Measurements from ENCODE around the gene KCNAB1. TPM values are rescaled to one million over a fixed set of nuclear protein-coding genes. Genes with fewer than 3 reads are reported as not detected.
"Not testable (repeated sequence)": the region's sequence is repeated elsewhere in the genome, so short reads cannot be mapped to it uniquely, and the experiment has no call there.

The KCNAB1 gene
- total RNA-seq, 1 donor from 2014 or later, result 3.9 TPM

DNA sequence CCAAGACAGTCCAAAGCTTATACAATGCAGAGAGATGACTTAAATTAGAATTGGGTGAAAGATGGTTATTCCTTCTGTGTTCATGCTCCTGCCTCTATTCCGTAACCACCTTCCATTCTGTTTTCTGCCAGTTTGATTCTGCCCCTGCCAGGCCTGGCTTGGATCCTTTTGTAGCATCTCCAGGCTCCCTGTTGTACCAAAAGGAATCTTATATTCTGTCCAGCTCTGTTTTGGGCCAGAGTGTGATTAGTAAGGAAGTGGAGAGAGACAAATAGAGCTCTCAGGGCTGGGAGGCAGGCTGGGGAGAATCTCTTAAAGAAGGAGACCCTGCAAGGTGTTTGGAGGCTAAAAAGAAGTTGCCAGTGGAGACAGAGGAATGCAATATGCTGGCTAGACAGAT lies 63.8 kb downstream of the KCNAB1 start:
- Histone ChIP-seq H3K27ac (no peak overlapping the region), H3K36me3 (no peaks in the 10 kb centered on the region), H3K27me3 (no peaks in the 10 kb centered on the region), H3K4me1 (no peaks in the 10 kb centered on the region), H3K4me3 (no peak overlapping the region), H3K9me3 (no peaks in the 10 kb centered on the region)
- TF ChIP-seq POLR2AphosphoS5 (IDR thresholded peaks at IDR 0.05; ENCODE audit: insufficient read depth in 1 of 2, low read depth in 1 of 2) (no peak), POLR2A (IDR thresholded peaks at IDR 0.05) (no peak)
- TF ChIP-seq, protein P1, sequence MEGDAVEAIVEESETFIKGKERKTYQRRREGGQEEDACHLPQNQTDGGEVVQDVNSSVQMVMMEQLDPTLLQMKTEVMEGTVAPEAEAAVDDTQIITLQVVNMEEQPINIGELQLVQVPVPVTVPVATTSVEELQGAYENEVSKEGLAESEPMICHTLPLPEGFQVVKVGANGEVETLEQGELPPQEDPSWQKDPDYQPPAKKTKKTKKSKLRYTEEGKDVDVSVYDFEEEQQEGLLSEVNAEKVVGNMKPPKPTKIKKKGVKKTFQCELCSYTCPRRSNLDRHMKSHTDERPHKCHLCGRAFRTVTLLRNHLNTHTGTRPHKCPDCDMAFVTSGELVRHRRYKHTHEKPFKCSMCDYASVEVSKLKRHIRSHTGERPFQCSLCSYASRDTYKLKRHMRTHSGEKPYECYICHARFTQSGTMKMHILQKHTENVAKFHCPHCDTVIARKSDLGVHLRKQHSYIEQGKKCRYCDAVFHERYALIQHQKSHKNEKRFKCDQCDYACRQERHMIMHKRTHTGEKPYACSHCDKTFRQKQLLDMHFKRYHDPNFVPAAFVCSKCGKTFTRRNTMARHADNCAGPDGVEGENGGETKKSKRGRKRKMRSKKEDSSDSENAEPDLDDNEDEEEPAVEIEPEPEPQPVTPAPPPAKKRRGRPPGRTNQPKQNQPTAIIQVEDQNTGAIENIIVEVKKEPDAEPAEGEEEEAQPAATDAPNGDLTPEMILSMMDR (IDR thresholded peaks at IDR 0.05), result no peak
- intact Hi-C loops (cut with DNase I), result no loop called here
- DNase-seq (ENCODE audit: extremely low spot score in 2 of 2), result no peak

DNA sequence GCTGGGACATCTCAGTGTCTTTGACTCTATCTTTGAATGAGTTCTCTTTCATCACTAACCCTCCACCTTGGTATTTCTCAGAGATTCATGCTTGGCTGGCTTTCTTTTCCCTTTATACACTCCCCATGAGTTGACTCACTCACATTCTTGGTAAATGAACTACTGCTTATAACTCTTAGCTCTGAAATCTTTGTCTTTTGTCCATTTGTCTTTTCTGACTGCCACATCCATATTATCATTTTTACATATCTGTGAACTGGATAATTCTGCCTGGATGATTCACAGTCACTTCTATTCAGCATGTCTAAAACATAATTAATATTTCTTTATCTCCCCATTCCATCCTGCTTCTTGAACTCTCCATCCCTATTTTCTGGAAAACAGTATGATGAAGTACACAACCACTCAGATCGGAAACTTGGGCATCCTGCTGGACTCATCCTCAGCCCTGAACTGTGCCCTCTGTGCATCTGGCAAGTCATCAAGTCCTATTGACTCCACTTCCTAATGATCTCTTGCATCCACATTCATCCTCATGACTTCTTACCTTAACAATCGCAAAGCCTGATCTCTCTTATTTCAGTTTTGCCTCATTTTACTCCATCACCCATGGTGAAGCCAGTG lies 66.9 kb downstream of the KCNAB1 start:
- no peaks in the 10 kb centered on the region for H3K27me3 ChIP-seq
- TF ChIP-seq POLR2AphosphoS5 (IDR thresholded peaks at IDR 0.05; ENCODE audit: insufficient read depth in 1 of 2, low read depth in 1 of 2) (no peak), POLR2A (IDR thresholded peaks at IDR 0.05) (no peak)
- TF ChIP-seq, protein P1 (IDR thresholded peaks at IDR 0.05), result no peak
- no peak overlapping the region for H3K4me3 ChIP-seq
- no peaks in the 10 kb centered on the region for H3K4me1 ChIP-seq
- intact Hi-C loops (cut with DNase I), result no loop called here
- no peaks in the 10 kb centered on the region for H3K36me3 ChIP-seq
- H3K27ac ChIP-seq, result no peak overlapping the region
- no peaks in the 10 kb centered on the region for H3K9me3 ChIP-seq
- DNase-seq (ENCODE audit: extremely low spot score in 2 of 2), result no peak

DNA sequence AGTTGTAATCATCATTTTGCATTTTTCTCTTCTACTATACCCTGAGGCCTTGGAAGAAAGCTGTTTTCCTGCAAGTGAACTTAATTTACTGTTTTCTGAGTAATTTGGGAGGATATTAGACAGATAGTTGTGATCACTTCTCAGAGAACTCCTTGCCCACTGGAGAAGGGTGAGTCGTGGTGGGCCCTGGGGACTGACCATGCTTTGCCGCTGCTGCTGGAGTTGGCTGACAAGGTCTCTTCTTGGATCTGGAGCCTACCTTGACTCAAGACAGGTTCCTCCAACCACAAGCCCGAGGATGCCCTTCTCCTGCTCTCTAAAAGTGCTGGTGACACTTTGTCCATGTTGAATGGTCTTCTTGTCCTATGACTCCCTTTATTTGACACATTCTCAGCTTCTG lies 68.4 kb downstream of the KCNAB1 start:
- no peaks in the 10 kb centered on the region for H3K9me3 ChIP-seq
- no peaks in the 10 kb centered on the region for H3K27me3 ChIP-seq
- no peaks in the 10 kb centered on the region for H3K4me1 ChIP-seq
- intact Hi-C loops (cut with DNase I), result no loop called here
- no peak overlapping the region for H3K4me3 ChIP-seq
- H3K36me3 ChIP-seq, result no peaks in the 10 kb centered on the region
- H3K27ac ChIP-seq, result no peak overlapping the region
- TF ChIP-seq POLR2AphosphoS5 (IDR thresholded peaks at IDR 0.05; ENCODE audit: insufficient read depth in 1 of 2, low read depth in 1 of 2), result no peak
- no peak for DNase-seq (ENCODE audit: extremely low spot score in 2 of 2)

DNA sequence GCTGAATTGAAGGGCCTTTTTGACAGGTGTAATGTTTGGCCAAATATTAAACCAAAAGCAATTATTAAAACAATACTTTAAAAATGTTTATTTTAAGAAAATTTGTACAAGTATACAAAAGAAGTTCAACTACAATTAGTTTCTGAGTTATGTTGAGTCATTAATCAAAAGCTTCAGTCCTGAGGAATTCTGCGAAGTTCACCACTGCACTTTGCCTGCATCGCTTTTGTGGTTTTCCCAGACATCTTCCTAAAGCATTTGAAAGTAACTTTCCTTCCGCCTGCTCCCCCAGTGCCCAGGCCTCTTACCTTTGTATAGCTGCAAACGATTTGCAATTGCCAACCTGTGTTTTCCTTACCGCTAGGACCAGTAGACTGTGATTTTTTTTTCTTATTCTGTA lies 69.5 kb downstream of the KCNAB1 start:
- no peak for DNase-seq (ENCODE audit: extremely low spot score in 2 of 2)
- Histone ChIP-seq H3K27me3 (no peaks in the 10 kb centered on the region), H3K4me1 (no peaks in the 10 kb centered on the region), H3K4me3 (no peak overlapping the region), H3K9me3 (no peaks in the 10 kb centered on the region), H3K36me3 (no peaks in the 10 kb centered on the region), H3K27ac (no peak overlapping the region)
- TF ChIP-seq POLR2A (IDR thresholded peaks at IDR 0.05) (no peak), POLR2AphosphoS5 (IDR thresholded peaks at IDR 0.05; ENCODE audit: insufficient read depth in 1 of 2, low read depth in 1 of 2) (no peak)
- TF ChIP-seq, protein P1 (IDR thresholded peaks at IDR 0.05), result no peak
- intact Hi-C loops (cut with DNase I), result no loop called here

DNA sequence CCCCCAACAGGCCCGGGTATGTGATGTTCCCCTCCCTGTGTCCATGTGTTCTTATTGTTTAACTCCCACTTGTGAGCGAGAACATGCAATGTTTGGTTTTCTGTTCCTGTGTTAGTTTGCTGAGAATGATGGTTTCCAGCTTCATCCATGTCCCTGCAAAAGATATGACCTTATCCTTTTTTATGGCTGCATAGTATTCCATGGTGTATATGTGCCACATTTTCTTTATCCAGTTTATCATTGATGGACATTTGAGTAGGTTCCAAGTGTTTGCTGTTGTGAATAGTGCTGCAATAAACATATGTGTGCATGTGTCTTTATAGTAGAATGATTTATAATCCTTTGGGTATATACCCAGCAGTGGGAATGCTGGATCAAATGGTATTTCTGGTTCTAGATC lies 74.6 kb downstream of the KCNAB1 start:
- intact Hi-C loops (cut with DNase I); H3K27ac ChIP-seq; DNase-seq (ENCODE audit: extremely low spot score in 2 of 2); H3K27me3 ChIP-seq; H3K4me3 ChIP-seq; H3K36me3 ChIP-seq; H3K4me1 ChIP-seq; H3K9me3 ChIP-seq: not testable (repeated sequence)

DNA sequence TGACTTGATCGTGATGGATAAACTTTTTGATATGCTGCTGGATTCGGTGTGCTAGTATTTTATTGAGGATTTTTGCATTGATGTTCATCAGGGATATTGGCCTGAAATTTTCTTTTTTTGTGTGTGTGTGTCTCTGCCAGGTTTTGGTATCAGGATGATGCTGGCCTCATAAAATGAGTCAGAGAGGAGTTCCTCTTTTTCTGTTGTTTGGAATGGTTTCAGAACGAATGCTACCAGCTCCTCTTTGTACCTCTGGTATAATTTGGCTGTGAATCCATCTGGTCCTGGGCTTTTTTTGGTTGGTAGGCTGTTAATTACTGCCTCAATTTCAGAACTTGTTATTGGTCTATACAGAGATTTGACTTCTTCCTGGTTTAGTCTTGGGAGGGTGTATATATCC lies 76.8 kb downstream of the KCNAB1 start:
- H3K27me3 ChIP-seq; DNase-seq (ENCODE audit: extremely low spot score in 2 of 2); H3K9me3 ChIP-seq; H3K4me3 ChIP-seq; intact Hi-C loops (cut with DNase I); H3K36me3 ChIP-seq; H3K4me1 ChIP-seq; H3K27ac ChIP-seq: not testable (repeated sequence)
